KOPT-K1 (cell line): Measurements from ENCODE around the gene ABI1.
"Not testable (repeated sequence)": the region's sequence is repeated elsewhere in the genome, so short reads cannot be mapped to it uniquely, and the experiment has no call there.

Experiments used
- H3K27ac ChIP-seq: fragments of 200-600 bp; sonication (generic); 2 replicates; pipeline ENCODE4 v1.5.1; 2016; ENCODE audit warnings: antibody characterized with exemption, mild to moderate bottlenecking, low read depth, low read length; ENCODE audit not compliant: poor library complexity, severe bottlenecking
- H3K36me3 ChIP-seq: fragments of 200-600 bp; sonication (generic); 2 replicates; pipeline ENCODE4 v1.5.1; 2017; ENCODE audit warnings: antibody characterized with exemption, mild to moderate bottlenecking, low read length, moderate library complexity; ENCODE audit not compliant: insufficient read depth
- H3K9me3 ChIP-seq: fragments of 200-600 bp; sonication (generic); 2 replicates; pipeline ENCODE4 v1.5.1; 2017; ENCODE audit warnings: antibody characterized with exemption, low read length, mild to moderate bottlenecking; ENCODE audit not compliant: insufficient read depth, poor library complexity, severe bottlenecking

The ABI1 gene

DNA sequence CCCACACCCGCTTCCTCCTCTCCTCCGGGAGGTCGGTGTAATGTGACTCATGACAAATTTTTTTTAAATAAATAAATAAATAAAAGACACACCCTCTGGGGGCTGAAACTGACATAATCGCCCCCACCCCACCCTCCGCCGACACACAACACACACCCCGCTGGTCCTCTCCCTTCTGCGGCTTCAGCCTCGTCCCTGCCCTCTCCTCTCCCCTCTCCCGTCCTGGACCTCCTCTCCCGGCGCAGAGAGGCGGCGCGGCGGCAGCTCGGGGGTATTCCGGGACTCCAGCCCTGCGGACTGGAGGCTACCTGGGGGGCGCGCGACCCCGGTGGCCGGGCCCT is 686 bp downstream of the ABI1 start:
- no peaks in the 10 kb centered on the region for H3K36me3 ChIP-seq
- H3K9me3 ChIP-seq = no peaks in the 10 kb centered on the region

DNA sequence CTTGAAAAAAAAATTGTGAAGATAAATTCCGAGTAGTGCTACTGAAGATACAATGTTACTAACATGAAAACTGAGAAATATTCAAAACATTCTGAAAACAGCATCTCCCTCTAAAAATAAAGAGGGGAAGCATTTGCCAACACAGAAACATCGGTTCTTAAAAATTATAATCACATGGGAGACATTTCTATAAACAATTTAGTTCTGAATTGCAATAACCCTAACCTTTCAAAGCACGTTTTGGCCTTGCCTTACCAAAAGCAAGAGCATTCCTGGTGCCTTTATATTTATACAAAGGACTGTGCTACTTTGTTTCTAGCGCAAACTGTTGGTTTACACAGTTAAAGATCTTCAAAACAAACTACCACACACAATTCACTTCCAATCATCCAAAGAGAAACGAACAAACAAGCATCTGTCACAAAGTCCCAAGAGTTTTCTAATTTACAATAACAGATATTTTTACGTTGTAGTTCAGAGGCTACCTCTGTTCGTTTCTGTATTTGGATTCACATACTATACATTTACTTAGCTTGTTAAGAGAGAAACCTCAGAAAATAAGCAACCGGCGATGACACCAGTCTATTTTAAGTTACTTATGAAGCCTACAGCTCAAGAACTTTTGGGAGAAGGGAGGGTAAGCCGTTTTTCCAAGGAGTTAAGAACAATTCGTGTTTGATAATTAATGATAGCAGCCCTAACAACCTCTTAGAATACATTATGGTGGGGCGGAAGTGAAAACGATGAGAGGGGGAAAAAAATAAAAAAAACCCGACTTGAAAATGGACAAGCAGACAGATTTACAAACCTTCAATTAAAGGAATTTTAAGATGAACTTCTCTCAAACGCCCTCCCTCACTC is 1.3 kb downstream of the ABI1 start:
- no peaks in the 10 kb centered on the region for H3K9me3 ChIP-seq
- H3K27ac ChIP-seq = peak overlapping the region; percentile 89
- H3K36me3 ChIP-seq = no peaks in the 10 kb centered on the region

More for the DNA sequence above, 686 bp downstream of the ABI1 start:
- peak overlapping the region; percentile 89 for H3K27ac ChIP-seq

DNA sequence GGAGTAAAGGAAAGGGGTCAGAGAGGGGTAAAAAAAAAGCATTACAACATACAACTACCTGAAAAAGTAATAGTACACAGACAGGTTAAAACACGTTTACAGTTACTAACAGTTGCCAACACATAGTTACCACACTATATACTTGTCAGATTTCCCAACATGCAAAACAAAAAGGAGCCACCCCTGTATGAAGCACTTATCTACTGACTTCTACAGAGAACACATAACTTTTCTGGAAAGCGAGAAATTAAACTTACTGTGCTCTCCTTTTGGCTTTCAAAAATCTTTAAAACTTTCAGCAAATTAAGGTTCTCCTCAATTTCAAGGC is 2.1 kb downstream of the ABI1 start:
- Histone ChIP-seq H3K9me3 (no peaks in the 10 kb centered on the region), H3K36me3 (no peaks in the 10 kb centered on the region), H3K27ac (peak overlapping the region; percentile 89)

DNA sequence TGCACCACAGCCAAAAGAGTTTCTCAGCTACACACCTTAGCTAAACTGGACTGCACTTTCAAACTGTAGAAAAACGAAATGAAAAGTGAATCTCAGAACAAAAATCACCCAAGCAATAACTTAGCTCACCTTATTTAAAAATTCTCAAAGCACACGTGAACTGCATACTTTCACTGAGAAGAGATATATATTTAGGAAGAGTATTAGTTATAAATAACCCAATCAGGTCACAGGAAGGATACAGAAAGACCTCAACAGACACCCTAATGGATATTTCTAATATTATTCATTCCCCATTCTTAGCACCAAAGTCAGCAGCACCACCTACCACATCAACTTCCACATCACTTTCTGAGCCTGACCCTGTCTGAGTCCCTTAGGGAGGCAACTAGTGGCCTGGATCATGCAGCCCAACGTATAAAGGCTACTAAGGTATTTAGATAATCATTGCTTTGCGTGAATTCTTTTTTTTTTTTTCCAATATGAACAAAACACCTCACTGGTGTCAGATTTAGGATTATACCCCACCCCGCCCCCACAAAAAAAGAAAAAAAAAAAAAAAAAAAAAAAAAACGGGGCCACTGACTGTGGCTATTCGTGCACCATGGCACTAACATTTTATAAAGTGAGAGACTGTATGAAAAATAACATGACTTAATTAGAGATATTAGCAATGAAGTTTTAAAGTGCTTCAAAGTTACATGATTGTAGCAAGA is 2.6 kb downstream of the ABI1 start:
- H3K36me3 ChIP-seq = no peaks in the 10 kb centered on the region
- H3K27ac ChIP-seq = peak overlapping the region; percentile 89
- H3K9me3 ChIP-seq = no peaks in the 10 kb centered on the region

DNA sequence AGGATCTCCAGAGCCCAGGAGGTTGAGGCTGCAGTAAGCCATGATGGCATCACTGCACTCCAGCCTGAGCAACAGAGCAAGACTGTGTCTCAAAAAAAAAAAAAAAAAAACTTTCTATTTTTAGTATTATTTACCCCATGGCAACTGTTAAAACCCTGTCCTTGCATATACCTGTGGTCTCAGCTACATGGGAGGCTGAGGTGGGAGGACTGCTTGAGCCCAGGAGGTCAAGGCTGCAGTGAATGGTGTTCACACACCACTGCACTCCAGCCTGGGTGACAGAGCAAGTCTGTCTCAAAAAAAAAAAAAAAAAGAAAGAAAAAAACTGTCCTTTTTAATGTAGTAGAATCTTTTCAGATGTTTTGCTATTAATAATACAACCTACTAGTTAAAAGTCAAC is 3.2 kb downstream of the ABI1 start:
- not testable (repeated sequence) for H3K9me3 ChIP-seq, H3K36me3 ChIP-seq
- peak overlapping the region; percentile 10 for H3K27ac ChIP-seq

- Histone ChIP-seq H3K9me3 (no peaks in the 10 kb centered on the region), H3K27ac (no peak overlapping the region), H3K36me3 (no peaks in the 10 kb centered on the region)
Observed at GRCh38 chr10:26855186-26855585, 5.6 kb downstream of the ABI1 start.

DNA sequence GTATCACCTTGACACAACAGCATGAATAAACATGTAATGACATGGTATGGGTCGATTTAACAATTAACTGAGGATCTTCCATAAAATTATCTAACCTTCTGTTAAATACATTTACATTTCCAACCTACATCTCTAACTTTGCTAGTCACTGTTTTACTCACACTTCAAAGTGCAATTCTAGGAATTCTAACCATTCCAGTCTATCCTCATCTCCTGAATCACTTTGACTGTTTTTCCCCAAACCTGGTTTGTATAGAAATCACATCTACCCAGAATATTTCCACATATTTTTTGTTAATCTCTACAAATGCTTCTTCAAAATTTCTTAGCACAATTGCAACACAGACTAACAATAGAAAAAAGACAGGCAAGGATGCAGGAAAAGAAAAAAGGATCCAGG is 6.2 kb downstream of the ABI1 start:
- no peak overlapping the region for H3K27ac ChIP-seq

DNA sequence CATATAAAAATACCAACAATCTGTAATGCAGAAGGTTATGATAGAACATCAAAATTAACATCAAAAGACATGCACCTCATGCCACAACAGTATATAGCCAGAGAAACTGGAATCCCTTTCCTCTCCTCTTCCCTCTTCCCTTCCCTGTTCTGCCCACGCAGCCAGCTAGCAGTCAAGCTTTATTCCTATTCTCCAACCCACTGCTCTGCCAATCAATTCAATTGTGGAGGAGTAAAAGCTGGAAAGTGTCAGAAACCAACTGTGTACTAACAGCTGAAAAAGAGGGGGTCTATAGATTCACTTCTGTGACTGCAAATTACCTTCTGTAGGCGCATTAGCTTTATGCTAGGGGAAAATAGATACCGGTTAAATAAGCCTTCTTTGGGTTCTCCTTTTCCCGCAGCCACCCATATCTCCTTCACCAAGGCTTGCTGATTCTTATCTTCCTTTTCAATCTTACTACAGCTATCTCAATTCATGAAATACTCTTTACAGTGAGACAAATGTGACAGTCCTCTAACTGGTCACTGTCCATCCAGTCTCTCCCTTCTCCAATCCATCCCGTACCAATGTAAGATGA is 16.3 kb downstream of the ABI1 start:
- Histone ChIP-seq H3K27ac (no peak overlapping the region), H3K36me3 (peaks cover 3% of the 10 kb centered on the region; the same call in 1 of the 2 replicates), H3K9me3 (no peaks in the 10 kb centered on the region)

More for the DNA sequence above, 6.2 kb downstream of the ABI1 start:
- H3K9me3 ChIP-seq = no peaks in the 10 kb centered on the region
- H3K36me3 ChIP-seq = no peaks in the 10 kb centered on the region

DNA sequence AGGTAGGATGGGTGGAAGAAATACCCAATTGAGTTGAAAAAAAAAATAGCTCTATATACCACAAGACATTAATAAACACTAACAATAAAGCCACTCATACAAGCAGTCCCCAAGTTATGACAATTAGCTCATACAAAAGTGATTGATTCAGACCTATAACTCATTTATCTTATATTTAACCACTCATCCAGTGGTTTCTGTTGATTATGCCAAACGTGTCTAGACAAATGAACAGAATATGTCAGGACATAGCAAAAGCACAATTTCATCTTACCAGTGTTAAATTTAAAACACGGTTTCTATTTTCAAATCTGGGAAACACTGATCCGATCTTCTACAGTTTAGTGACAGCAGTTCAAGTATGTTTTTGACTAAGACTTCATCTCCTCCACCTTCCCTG is 17.0 kb downstream of the ABI1 start:
- Histone ChIP-seq H3K9me3 (no peaks in the 10 kb centered on the region), H3K27ac (no peak overlapping the region), H3K36me3 (peaks cover 3% of the 10 kb centered on the region; the same call in 1 of the 2 replicates)

DNA sequence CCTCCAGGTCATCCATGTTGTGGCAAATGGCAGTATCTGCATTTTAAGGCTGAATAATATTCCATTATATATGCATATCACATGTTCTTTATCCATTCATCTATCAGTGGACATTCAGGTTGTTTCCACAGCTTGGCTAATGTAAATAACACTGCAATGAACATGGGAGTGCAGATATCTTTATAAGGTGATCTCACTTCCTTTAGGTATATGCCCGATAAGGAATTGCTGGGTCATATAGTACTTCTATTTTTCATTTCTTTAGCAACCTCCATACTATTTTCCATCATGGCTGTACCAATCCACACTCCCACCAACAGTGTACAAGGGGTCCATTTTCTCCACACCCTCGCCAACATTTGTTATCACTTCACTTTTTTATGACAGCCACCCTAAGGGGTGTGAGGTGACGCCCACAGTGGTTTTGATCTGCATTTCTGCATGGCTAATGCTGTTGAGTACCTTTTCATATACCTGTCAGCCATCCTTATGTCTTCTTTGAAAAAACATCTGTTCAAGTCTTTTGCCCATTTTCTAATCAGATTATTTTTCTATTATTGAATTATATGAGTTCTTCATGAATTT is 18.9 kb downstream of the ABI1 start:
- 0 out of 2 replicates have a peak, but pooled peaks cover 3% of the 10 kb centered on the region for H3K36me3 ChIP-seq
- H3K27ac ChIP-seq = no peak overlapping the region
- no peaks in the 10 kb centered on the region for H3K9me3 ChIP-seq

DNA sequence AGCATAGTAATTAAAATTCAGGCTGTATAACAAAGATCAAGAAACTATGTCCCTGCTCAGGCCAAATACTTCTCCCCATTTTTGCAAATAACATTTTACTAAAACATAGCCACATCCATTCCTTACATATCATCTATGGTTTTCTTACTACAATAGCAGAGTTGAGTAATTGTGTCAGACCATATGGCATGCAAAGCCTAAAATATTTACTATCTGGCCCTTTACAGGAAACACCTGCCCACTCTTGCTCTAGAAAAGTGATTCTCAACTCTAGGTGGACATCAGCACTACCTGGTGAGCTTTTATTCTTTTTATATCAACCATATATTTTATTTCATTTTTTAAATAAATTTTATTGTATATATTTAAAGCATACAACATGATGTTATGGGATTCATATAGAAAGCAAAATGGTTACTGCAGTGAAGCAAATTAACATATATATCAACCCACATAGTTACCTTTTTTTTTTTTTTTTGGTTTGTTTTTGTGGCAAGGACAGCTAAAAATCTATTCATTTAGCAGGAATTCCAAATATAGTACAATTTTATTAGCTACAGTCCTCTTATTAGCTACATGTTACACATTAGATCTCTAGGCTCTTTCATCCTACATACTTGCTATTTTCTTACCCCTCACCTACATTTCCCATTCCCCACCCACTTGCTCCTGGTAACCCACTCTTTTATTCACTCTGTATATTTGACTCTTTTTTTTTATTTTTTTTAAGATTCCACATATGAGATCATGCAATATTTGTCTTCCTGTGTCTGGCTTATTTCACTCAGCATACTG is 19.6 kb downstream of the ABI1 start:
- H3K36me3 ChIP-seq = 0 out of 2 replicates have a peak, but pooled peaks cover 3% of the 10 kb centered on the region
- no peak overlapping the region for H3K27ac ChIP-seq
- H3K9me3 ChIP-seq = peaks cover 4% of the 10 kb centered on the region

- H3K9me3 ChIP-seq = peaks cover 10% of the 10 kb centered on the region
- peaks cover 3% of the 10 kb centered on the region; the same call in 1 of the 2 replicates for H3K36me3 ChIP-seq
- no peak overlapping the region for H3K27ac ChIP-seq
Observed at GRCh38 chr10:26839966-26840627, 20.7 kb downstream of the ABI1 start.

GRCh38 chr10:26837139-26837538 is 23.6 kb downstream of the ABI1 start:
- peaks cover 14% of the 10 kb centered on the region for H3K9me3 ChIP-seq
- H3K27ac ChIP-seq = no peak overlapping the region
- H3K36me3 ChIP-seq = no peaks in the 10 kb centered on the region; the same call in 1 of the 2 replicates

DNA sequence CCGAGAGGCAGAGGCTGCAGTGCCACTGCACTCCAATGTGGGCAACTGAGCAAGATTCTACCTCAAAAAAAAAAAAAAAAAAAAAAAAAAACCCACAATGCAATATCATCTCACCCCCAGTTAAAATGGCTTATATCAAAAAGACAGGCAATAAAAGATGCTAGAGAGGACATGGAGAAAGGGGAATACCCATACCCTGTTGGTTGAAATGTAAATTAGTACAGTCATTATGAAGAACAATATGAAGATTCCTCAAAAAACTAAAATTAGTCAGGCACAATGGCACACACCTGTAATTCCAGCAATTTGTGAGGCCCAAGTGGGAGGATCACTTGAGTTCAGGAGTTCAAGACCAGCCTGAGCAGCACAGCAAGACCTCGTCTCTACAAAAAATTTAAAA is 25.7 kb downstream of the ABI1 start:
- Histone ChIP-seq H3K27ac (no peak overlapping the region), H3K9me3 (peaks cover 21% of the 10 kb centered on the region), H3K36me3 (no peaks in the 10 kb centered on the region; the same call in 1 of the 2 replicates)
